Activated naive CD8-positive, alpha-beta T cell treated with anti-CD3 and anti-CD28 coated beads, Interleukin-2, amount 50 U/mL, for 16 hours (primary cell): ENCODE results near the gene PRR13.

Experiments used
- DNase-seq: peaks from one replicate; pipeline ENCODE4 v3.0.0-alpha.2; 2020; ENCODE audit warnings: low read depth, low spot score

PRR13 gene

DNA sequence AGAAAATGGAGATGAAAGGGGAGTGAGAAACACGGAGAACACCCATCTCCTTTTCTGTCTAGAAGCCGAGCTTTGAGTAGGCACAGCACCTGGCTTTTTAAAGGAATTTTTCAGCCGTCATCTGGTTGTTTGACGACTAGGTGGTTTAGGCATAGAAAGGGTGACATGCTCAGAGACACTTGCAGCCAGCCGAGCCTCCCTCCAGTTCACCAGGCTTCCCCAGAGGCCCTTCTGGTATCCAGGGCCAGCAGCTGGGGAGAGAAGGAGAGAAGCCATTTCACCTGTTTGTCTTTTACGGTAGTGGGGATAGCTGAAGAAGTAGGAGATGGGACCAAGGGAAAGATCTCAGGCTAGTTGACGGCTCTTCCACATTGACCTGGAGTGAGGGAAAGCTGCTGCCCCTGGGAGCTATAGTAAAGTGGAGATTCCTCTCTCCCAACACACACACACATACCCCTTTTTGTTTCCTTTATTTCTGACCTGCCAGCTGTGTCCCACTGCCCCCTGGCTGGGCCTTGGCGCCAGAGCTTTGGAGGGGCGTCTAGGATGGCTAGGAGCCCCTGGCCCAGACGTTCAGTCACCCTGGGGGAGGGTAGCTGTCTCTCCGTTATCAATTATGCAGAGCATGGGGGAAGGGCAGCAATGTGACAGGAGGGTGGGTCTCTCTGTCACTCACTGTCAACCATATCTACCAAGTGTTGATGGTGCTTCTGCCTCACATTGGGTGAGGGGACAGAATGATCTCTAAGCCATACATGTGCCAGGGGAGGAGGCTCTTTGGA lies 52.3 kb downstream of the PRR13 start:
- DNase-seq = no peak
